Measurements from ENCODE around the gene ERGIC3.
"Not testable (repeated sequence)": the region's sequence is repeated elsewhere in the genome, so short reads cannot be mapped to it uniquely, and the experiment has no call there.

ERGIC3 gene

DNA sequence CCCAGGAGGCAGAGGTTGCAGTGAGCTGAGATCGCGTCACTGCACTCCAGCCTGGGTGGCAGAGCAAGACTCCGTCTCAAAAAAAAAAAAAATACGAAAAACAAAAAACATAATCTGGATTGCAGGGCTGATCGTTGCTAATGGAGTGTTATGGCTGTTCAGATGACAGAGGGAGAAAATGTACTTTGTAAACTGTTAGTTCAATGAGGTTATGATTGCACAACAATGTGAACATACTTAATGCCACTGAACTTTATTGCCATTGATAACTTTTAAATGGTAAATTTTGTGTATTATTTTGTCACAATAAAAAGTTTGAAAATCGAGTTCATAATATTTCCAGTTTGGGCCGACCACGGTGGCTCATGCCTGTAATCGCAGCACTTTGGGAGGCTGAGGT is 22.9 kb upstream of the ERGIC3 start:
- FAIRE-seq = no peak

DNA sequence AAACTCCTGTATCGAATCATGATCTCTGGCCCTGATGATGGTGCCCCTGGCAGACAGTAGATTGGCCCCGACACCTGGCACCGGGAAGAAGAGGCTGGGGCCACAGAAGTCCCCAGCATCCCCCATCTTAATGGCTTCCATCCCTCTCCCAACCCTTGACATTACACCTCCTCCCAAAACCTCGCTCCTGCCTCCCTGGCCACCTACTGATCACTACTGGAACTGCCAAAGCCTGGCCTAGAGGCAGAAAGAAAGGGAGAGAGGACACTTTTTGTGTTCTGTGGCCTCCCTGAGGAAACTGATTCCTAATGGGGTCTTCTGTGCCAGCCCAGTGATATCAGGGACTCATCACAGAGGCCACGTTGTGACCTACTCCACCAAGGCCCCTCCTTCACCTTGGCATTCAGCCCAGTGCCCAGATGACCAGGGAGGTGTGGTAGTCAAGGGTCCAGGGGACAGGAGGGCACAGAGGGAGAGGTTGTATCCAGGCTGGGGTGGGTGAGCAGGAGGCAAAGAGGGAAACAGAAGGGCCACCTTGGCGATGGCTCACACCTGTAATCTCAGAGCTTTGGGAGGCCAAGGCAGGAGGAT is 18.5 kb upstream of the ERGIC3 start:
- FAIRE-seq = no peak

DNA sequence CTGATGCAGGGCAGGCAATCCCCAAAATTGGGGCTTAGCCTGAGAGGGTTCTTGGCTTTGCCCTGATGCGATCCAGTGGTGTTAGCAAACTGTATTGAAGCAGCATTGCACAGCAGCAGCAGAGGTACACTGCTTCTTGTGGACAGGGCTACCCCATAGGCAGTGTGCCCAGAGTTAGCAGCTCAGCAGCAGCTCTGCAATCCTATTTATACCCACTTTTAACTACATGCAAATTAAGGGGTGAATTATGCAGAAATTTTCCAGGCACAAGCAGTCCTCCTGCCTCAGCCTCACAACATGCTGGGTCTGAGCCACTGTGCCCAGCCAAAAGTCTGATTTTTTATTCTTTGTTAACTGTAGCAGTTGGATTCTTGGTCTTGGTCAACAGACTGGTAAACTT is 16.2 kb upstream of the ERGIC3 start:
- FAIRE-seq = no peak

DNA sequence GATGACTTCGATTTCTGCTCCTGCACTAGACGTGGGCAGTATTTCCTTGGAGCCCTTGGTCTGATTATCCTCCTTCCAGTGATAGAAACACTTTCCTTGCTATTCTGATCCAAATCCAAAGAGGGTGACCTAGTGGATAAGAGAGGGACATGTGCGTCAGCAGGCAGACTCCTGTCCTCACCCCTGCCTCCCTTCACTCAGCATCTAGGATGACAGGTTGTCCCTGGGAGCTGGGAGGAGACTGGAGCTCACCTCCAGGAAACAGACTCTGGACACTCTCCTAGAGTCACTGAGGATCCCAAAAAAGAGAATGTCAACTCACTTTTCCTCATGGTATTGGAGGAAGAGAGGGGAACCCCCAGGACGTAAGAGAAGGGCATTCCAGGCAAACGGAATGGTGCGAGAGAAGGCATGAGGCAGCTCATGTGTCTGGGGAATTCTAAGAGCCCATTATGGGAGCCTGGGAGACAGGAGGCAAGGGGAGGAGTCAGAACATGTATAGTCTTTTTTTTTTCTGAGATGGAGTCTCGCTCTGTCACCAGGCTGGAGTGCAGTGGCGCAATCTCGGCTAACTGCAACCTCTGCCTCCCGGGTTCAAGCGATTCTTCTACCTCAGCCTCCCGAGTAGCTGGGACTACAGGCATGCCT is 14.6 kb upstream of the ERGIC3 start:
- FAIRE-seq = no peak

DNA sequence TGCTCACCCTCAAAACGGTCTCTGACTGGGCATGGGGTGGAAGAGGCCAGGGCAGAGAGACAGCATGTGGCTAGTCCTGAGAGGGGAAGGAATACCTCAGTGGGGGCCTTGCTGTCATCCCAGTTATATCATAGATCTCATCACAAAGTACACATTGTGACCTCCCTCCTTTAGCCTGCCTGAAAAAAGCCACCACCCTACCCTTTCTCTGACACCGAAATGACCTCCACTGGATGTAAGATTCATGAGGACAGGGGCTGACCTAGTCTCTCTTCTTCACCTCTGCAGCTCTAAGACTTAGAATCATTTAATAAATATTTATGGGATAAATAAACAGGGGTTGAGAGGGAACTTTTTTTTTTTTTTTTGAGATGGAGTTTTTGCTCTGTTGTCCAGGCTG is 12.3 kb upstream of the ERGIC3 start, which contains the start of gene C20orf173:
TSS of gene C20orf173 (minus strand) at position 101 of the 400 bp plus-strand sequence. CDS start 279 bp downstream, outside the sequence.
- no peak for FAIRE-seq

DNA sequence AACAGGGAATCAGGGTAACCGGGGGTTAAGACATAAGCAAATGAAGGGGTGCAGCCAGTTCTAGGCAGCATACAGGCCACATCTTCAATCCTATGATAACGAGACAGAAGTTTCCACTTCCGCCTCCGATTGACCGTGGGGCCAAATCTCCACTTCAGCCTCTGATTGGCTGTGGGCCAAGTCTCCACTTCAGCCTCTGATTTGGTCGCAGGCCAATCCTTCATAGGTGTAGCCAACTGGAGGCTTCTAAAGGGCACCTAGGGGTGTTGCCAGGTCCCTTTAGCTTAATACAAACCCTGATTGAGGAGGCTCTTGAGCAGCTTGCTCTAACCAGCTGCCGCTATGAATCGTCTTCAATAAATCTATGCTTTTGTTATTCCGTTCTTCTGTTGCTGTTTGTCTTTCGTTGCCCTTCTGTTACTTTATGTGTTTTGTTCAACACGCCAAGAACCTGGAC is 2.1 kb upstream of the ERGIC3 start:
- no peak for FAIRE-seq

DNA sequence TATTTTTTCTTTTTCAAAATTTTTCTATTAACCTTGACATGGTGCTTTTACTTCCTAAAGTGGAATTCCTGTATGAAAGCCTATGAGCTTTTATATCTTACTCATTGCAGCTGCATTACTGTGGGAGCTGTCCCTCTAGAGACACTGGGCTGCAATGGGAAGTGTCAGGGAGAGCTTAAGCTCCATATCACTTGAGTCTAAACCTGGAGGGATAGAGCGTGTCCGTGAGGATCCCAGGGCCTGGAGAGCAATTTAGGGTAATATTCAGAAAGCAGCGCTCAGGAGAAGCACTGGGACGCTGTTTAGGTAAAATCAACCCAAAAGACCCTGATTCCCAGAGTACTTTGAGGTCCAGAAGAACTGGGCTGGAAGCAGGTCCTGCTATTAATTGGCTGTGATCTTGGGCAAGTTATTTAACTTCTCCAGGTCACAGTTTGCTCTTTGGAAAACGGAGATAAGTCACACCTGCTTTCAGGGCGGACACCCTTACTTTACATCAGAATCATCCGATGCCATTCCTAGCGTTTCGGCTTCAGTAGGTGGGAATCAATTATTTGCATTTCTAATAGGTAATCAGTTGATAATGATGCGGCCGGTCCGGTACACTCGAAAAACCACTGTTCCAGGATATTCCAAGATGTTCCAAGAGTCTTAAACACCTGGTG is 628 bp upstream of the ERGIC3 start:
- no peak for FAIRE-seq

DNA sequence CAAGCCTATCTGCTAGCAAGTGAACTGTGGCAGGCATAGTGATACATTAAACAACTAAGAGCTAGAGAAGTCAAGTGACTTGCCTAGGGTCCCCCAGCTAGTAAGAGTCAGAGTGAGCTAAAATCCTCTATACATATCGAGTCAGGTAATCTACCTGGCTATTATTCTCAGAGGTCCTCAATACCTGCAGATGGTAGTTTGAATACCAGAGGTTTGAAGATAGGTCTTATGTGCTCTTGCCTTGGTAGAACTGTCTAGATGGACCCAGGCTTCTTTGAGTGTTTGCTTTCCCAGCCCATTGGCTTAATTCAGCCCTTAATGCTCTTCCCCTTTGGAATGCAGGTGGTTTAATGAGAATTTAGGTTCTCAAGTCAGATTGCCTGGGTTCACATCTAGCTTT is 1.1 kb downstream of the ERGIC3 start:
- no peak for FAIRE-seq

DNA sequence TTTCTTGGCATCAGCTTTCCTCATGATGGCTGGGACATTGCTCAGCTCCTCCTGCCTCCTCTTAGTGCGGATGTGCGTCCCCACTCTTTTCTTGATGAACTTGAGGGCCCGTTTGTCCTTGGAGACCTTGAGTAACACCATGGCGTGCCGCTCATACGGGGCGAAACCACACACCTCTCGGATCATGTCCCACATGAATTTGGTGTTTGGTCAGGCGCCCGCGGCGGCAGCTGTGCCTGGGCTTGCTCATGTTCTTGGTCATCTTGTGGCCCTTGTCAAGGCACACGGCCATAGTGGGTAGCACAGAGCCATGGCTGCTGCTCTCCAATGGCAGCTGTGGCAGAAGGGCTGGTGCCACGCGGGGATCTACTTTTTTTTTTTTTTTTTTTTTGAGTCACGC is 2.6 kb downstream of the ERGIC3 start:
- no peak for FAIRE-seq

DNA sequence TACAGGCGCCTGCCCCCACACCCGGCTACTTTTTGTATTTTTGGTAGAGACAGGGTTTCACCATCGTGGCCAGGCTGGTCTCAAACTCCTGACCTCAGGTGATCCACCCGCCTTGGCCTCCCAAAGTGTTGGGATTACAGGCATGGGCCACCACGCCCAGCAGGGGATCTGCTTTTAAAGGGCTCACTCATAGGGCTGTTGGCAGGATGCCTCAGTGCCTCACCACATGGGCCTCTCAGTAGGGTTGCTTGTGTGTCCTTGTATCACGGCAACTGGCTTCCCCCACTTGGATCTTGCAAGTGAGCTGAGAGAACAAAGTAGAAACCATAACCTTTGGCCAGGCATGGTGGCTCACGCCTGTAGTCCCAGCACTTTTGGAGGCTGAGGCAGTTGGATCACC is 3.1 kb downstream of the ERGIC3 start:
- not testable (repeated sequence) for FAIRE-seq

DNA sequence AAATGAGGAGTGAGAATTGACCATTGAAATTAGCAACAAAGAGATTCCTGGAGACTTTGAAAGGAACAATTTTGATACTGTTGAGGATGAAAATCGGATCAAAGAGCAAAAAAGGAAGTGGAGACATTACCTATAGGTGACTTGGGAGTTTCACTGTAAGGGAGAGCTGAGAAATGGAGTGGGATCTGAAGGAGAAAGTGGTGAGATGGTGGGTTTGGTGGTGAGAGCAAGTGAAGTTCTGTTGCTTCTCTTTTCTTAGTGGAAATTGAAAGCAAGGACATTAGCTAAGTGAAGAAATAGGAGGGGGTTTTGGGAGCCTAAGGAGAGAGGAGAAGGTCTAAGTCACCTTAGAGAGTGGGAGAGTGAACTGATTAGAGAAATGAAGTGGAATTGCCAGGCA is 4.2 kb downstream of the ERGIC3 start:
- FAIRE-seq = no peak

DNA sequence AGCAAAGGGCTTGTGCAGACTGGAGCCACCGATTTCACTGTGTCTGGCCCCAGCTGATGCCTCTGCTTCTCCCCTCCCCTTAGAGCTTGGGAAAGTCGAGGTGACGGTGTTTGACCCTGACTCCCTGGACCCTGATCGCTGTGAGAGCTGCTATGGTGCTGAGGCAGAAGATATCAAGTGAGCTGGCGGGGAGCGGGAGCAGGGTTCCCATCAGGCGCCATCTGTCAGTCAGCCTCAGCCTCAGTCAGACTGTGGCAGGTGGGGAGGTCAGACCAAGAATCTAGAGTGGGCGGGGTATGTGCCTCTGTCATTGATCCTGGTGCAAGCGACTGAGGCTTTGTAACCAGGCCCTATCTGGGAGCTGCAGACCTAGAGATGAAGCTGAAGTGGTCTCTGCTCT is 5.5 kb downstream of the ERGIC3 start:
- FAIRE-seq = no peak

DNA sequence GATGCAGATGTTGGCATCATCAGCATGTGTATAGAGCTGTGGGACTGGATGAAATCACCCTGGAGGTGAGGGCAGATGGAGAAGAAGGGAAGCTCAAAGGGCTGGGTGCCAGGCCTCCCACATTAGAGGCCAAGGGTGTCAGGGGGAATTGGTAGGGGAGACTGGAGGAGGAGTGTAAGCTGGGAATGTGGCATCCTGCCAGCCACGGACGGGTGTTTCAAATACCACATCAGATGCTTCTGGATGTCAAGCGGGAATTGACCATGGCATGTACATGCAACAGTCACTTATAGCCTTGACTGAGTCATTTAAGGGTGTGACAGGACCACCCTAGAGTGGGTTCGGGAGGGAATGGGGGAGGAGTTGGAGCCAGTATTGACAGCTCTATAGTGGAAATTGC is 9.6 kb downstream of the ERGIC3 start:
- no peak for FAIRE-seq

DNA sequence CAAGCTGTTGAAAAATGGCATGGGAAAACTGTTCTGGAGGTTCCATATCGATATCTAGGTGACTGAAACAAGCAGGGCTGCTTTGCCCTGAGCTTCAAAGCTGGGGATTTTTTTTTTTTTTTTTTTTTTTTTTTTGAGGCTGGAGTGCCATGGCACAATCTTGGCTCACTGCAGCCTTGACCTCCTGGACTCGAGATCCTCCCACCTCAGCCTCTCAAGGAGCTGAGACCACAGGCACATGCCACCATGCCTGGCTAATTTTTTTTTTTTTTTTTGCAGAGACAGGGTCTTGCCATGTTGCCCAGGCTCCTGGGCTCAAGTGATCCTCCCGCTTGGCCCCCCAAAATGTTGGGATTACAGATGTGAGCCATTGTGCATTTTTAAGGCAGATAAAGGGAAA is 11.0 kb downstream of the ERGIC3 start:
- no peak for FAIRE-seq

DNA sequence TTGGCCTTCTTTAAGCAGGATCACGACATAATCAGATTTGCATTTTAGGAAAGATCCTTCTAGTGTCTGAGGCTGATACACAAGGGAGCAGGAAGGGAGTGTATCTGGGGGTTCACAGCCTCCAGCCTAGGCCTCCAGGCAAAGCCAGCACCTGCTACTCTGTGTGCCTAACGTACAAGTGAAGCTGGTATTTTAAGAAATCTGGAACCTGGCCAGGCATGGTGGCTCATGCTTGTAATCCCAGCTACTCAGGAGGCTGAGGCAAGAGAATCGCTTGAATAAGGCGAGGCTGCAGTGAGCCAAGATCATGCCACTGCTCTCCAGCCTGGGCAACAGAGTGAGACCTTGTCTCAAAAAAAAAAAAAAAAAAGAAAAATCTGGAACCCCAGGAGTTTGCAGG is 13.6 kb downstream of the ERGIC3 start:
- not testable (repeated sequence) for FAIRE-seq

DNA sequence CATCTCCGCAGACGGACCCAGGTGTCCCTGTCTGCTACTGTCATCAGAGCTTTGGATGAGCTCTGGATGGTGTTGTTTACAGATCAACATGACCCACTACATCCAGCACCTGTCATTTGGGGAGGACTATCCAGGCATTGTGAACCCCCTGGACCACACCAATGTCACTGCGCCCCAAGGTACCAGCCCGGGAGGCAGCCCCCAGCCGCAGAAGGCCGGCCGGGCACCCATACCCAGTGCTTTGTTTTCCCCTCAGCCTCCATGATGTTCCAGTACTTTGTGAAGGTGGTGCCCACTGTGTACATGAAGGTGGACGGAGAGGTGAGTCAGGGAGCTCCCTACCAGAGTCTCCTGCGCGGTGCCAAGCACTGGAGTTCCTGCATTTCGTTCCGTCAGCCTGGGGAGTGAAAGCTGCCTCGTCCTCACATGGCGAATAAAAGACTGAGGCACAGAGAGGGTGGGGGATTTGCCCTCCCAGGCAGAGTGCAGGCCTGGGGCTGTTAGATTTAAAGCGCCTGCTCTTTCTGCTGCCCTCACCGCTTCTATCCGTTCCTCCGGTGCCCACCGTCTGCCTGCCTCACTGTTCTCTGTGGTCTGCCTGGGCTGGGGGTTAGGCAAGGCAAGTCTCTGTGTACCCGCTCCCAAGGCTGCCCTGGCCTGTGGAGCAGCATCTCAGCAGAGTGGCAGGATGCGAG is 14.2 kb downstream of the ERGIC3 start:
- FAIRE-seq = no peak

DNA sequence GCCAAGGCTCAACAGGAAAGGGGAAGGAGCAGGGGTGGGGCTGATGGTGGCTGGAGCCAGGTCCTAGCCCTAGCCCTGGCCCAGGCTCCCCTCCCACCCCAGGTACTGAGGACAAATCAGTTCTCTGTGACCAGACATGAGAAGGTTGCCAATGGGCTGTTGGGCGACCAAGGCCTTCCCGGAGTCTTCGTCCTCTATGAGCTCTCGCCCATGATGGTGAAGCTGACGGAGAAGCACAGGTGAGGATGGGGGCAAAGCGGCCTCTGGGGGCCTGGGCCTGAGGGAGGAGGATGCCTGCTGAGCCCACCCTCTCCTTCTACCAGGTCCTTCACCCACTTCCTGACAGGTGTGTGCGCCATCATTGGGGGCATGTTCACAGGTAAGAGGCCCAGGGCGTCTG is 15.0 kb downstream of the ERGIC3 start:
- FAIRE-seq = no peak

DNA sequence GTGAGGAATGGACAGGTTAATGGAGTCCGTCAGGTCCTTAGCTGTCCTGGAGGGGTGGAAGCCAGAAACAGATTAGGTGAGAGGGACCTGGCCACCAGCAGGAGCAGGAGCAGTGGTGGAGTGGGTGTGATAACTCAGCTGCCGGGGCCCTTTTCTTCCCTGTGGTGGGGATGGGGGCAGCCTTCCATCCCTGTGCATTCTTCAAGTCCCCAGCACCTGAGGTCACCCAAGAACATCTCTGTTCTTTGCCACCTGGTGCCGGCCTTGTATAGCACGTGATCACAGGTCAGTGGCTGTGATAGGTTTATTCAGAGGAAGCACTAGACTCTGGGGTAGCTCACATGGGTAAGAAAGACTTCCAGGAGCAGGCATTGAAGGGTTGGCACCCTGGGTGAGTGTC is 16.6 kb downstream of the ERGIC3 start:
- no peak for FAIRE-seq

DNA sequence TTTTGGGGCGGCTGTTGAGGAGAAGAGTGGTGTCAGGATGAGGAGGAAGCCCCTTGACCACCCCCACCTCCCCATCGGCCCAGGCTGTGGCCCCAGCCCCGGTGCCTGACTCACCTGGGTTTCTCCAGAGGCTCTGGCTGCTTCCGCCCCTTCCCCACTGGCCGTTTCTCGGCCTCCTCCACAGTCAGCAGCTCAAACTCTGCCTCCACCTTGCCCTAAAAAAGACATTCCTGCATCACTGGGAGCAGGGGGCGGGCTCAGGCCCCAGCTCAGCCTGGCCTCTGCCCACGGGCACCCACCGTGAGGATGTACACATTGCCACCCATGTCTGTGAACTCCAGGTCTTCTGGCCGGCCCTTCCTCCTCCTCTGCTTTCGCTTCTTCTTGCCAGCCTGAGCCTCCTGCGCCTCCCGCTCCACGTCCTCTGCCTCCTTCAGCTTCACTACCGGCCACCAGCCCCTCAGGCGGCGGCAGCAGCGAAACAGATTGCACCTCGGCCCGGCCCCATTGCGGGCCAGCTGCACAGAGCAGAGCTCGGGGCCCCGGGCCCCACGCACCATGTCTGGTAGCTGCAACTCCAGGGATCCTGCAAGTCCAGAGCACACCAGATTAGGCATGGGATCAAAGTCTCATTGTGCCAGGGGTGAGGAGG is 17.3 kb downstream of the ERGIC3 start:
- no peak for FAIRE-seq

DNA sequence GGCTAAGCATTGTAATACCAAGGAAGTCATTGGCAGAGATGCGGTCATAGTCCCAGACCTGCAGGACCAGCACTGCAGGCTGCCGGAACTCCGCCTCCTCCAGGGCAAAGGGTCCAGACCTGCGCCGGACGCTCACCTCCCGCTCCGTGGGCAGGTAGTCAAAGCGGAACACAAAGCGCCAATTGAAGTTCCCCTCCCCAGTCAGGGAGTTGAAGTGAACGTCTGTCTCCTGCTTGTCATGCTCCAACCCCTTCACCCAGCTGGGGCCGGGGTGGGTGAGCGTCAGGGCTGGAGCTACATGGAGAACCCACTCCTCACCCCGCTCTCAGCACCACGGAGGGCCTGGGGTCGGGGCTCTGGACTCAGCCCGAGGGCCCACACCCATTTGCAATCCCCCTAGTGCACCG is 18.2 kb downstream of the ERGIC3 start:
- no peak for FAIRE-seq

DNA sequence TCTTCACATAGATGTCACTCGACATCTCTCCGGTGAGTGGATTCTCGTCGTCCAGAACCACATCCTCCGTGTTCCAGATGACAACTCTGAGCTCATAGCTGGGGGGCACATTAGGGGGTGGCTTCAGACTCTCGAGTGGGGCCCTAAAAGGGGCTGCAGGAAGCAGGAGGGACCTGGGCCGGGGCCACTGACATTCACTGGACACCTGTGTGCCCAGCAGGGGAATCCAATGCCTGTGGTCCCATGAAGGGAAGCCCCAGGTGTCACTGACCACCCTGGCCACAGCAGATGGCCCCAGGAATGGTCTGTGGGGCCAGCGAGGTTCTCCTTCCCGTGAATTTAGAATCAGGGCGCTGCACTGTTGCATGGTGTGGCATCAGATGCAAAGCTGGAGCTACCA is 18.7 kb downstream of the ERGIC3 start:
- FAIRE-seq = no peak

DNA sequence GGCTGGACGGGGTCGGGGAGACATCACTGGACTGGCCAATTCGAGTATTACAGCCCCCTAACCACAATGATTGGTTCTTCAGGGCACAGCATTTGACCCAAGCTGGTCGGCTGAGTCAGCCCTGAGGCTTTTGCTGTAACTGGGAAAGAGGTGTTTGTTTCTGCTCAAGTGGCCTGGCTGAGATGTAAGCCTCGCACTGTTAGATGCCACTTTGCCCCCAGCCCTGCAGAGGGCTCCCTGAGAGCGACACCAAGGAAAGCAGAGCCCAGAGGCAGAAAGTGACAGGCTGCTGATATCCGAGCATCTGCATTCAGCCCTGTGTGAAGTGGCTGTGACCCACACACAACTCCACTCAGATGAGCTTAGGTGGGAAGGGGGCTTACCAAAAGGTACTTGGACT is 19.4 kb downstream of the ERGIC3 start:
- no peak for FAIRE-seq

DNA sequence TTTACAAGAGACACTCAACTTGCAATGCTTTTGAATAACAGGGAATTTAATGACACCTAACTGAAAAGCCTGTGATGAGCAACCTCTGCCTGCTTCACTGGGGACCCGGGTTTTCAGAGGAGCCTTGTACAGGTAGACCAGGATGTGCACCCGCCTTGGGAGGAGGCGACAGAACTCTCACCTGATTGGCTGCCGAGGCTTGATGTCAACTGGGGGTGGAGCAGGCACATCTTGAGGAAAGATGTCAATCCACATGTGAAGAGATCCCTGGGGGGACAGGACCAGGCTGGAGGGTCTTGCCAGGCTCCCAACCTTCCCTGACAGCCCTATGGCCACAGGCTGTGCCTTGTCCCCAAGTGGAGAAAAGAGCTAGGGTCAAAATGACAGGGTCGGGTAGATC is 19.8 kb downstream of the ERGIC3 start:
- no peak for FAIRE-seq
